Keratinocyte (primary cell): ENCODE data around the gene GNG13.

Experiments
- EZH2 ChIP-seq: IDR thresholded peaks from one replicate; pipeline ENCODE4 v1.6.1; 2012; ENCODE audit warnings: inconsistent platforms, mild to moderate bottlenecking, low read length, moderate library complexity
- TF ChIP-seq, protein P1 (sequence below), 3 experiments: IDR thresholded peaks in 1 of 3; conservative IDR thresholded peaks in 1 of 3; optimal IDR thresholded peaks in 1 of 3; 2 replicates in 2 of 3; 3 replicates in 1 of 3; pipeline versions ENCODE3 to v1.5.1; 2011; ENCODE audit warnings: low read length in 3 of 3, mild to moderate bottlenecking in 3 of 3, moderate library complexity in 2 of 3, control low read depth in 1 of 3, inconsistent platforms in 1 of 3; ENCODE audit not compliant: insufficient read depth in 2 of 3; ENCODE audit errors: extremely low read depth in 1 of 3

DNA sequence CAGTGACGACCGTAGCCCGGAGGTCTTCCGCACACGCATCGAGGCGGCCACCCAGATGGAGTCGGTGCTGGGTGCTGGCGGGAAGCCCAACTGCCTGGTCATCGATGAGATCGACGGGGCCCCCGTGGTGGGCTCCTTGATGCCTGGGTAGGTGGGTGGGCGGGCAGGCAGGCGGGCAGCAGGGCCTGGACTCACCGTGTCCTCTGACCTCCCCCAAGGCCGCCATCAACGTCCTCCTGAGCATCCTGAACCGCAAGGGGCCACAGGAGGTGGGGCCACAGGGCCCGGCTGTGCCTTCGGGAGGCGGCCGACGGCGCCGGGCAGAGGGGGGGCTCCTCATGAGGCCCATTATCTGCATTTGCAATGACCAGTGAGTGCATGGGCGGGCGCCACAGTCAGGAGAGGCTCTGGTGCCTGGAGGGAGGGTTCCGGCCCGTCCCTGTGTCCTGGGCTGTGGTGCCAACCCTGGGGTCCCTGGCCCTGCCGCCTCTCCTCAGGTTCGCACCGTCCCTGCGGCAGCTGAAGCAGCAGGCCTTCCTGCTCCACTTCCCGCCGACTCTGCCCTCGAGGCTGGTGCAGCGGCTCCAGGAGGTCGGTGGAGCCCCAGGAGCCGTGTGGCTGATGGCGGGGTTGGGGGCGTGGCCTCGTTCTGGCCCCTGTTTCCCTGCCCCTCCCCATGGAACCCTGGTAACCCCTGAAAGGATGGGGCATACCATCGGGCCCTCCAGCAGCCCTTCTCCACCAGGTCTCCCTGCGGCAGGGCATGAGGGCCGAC lies 8.1 kb downstream of the GNG13 start:
- no peak for TF ChIP-seq EZH2
- TF ChIP-seq, protein P1, sequence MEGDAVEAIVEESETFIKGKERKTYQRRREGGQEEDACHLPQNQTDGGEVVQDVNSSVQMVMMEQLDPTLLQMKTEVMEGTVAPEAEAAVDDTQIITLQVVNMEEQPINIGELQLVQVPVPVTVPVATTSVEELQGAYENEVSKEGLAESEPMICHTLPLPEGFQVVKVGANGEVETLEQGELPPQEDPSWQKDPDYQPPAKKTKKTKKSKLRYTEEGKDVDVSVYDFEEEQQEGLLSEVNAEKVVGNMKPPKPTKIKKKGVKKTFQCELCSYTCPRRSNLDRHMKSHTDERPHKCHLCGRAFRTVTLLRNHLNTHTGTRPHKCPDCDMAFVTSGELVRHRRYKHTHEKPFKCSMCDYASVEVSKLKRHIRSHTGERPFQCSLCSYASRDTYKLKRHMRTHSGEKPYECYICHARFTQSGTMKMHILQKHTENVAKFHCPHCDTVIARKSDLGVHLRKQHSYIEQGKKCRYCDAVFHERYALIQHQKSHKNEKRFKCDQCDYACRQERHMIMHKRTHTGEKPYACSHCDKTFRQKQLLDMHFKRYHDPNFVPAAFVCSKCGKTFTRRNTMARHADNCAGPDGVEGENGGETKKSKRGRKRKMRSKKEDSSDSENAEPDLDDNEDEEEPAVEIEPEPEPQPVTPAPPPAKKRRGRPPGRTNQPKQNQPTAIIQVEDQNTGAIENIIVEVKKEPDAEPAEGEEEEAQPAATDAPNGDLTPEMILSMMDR (optimal IDR thresholded peaks at IDR 0.05 in 1 of 3, IDR thresholded peaks at IDR 0.05 in 1 of 3, conservative IDR thresholded peaks at IDR 0.05 in 1 of 3; ENCODE audit: extremely low read depth in 1 of 3, insufficient read depth in 2 of 3, low read length in 3 of 3) = no peak
